Neuronal stem cell (in vitro differentiated cells): Measurements from ENCODE around the gene CACTIN.

Source experiments
- DNase-seq: peaks from one replicate; pipeline ENCODE4 v3.0.0-alpha.2; 2013; ENCODE audit warnings: low spot score
- H2AFZ ChIP-seq: one replicate; pipeline ENCODE4 v1.6.1; 2013; ENCODE audit warnings: mild to moderate bottlenecking, low read length, inconsistent platforms
- H2AK5ac ChIP-seq: 2 replicates; pipeline ENCODE4 v1.6.1; 2013; ENCODE audit warnings: low read depth, mild to moderate bottlenecking, inconsistent platforms, low read length, moderate library complexity, mixed read lengths
- H2BK120ac ChIP-seq: 2 replicates; pipeline ENCODE4 v1.6.1; 2013; ENCODE audit warnings: low read depth, mild to moderate bottlenecking, inconsistent platforms, low read length, moderate library complexity, mixed read lengths
- H2BK12ac ChIP-seq: one replicate; pipeline ENCODE4 v1.6.1; 2013; ENCODE audit warnings: low read length, inconsistent platforms
- H2BK15ac ChIP-seq: 2 replicates; pipeline ENCODE4 v1.6.1; 2013; ENCODE audit warnings: mild to moderate bottlenecking, low read length, inconsistent platforms, mixed read lengths
- H2BK5ac ChIP-seq: one replicate; pipeline ENCODE4 v1.6.1; 2013; ENCODE audit warnings: inconsistent platforms, mild to moderate bottlenecking, low read length, moderate library complexity
- H3K14ac ChIP-seq: one replicate; pipeline ENCODE4 v1.6.1; 2013; ENCODE audit warnings: low read length, inconsistent platforms
- H3K18ac ChIP-seq: 2 replicates; pipeline ENCODE4 v1.6.1; 2013; ENCODE audit warnings: low read length, inconsistent platforms
- H3K23ac ChIP-seq: 2 replicates; pipeline ENCODE4 v1.6.1; 2013; ENCODE audit warnings: low read depth, mild to moderate bottlenecking, mixed read lengths, low read length, inconsistent platforms; ENCODE audit not compliant: poor library complexity
- H3K27ac ChIP-seq: replicated peaks from 3 replicates; pipeline ENCODE4 v1.5.1; 2013; ENCODE audit warnings: low read length, inconsistent platforms
- H3K27me3 ChIP-seq, 3 experiments: 2 replicates each; pipeline ENCODE4 v1.6.1; 2013; ENCODE audit warnings: low read length in 3 of 3, mild to moderate bottlenecking in 2 of 3, inconsistent platforms in 1 of 3, low read depth in 1 of 3, mixed read lengths in 1 of 3, moderate library complexity in 1 of 3; ENCODE audit not compliant: control insufficient read depth in 3 of 3, insufficient read depth in 3 of 3
- H3K36me3 ChIP-seq, 2 donors: replicated peaks in 1 of 2; 2 replicates each; pipeline ENCODE4 v1.6.1; 2013; ENCODE audit warnings: low read length in 2 of 2; ENCODE audit not compliant: control insufficient read depth in 2 of 2, insufficient read depth in 2 of 2
- H3K4ac ChIP-seq: 2 replicates; pipeline ENCODE4 v1.6.1; 2013; ENCODE audit warnings: inconsistent platforms, mild to moderate bottlenecking, low read length, moderate library complexity
- H3K4me1 ChIP-seq, 2 donors: 1 replicate in 1 of 2; 2 replicates in 1 of 2; pipeline ENCODE4 v1.6.1; 2013; ENCODE audit warnings: low read length in 2 of 2, low read depth in 1 of 2; ENCODE audit not compliant: control insufficient read depth in 2 of 2, insufficient read depth in 1 of 2
- H3K4me2 ChIP-seq: one replicate; pipeline ENCODE4 v1.6.1; 2013; ENCODE audit warnings: mild to moderate bottlenecking, low read length, inconsistent platforms; ENCODE audit not compliant: insufficient read depth, poor library complexity, severe bottlenecking
- H3K4me3 ChIP-seq, 2 donors: 2 replicates each; pipeline ENCODE4 v1.5.1; 2013; ENCODE audit warnings: low read length in 2 of 2, mild to moderate bottlenecking in 2 of 2, inconsistent platforms in 1 of 2, moderate library complexity in 1 of 2
- H3K79me1 ChIP-seq: one replicate; pipeline ENCODE4 v1.6.1; 2013; ENCODE audit warnings: low read depth, mild to moderate bottlenecking, inconsistent platforms, low read length, moderate library complexity
- H3K9ac ChIP-seq: one replicate; pipeline ENCODE4 v1.6.1; 2013; ENCODE audit warnings: mild to moderate bottlenecking, low read depth, low read length, inconsistent platforms; ENCODE audit not compliant: poor library complexity
- H3K9me3 ChIP-seq, 2 donors: replicated peaks in 1 of 2; 2 replicates each; pipeline versions ENCODE3 to v1.6.1; 2013; ENCODE audit warnings: low read length in 2 of 2, mild to moderate bottlenecking in 2 of 2, inconsistent platforms in 1 of 2, low read depth in 1 of 2, mixed read lengths in 1 of 2, moderate library complexity in 1 of 2; ENCODE audit not compliant: control insufficient read depth in 2 of 2, insufficient read depth in 1 of 2
- H4K8ac ChIP-seq: one replicate; pipeline ENCODE4 v1.6.1; 2013; ENCODE audit warnings: low read depth, mild to moderate bottlenecking, inconsistent platforms, low read length, moderate library complexity
- H4K91ac ChIP-seq: one replicate; pipeline ENCODE4 v1.6.1; 2013; ENCODE audit warnings: low read length, low read depth, mild to moderate bottlenecking, inconsistent platforms; ENCODE audit not compliant: poor library complexity
- WGBS, 2 donors: extraction: QIAGEN DNeasy Blood & Tissue Kit; methylation state at CpG; one replicate each; pipeline ENCODE4 v1.1.7; 2013; ENCODE audit warnings: missing lambda C conversion rate in 2 of 2, mixed read lengths in 1 of 2; ENCODE audit not compliant: insufficient read length in 2 of 2, insufficient replicate concordance in 1 of 2; ENCODE audit errors: extremely low coverage in 2 of 2; 5-methylcytosine and 5-hydroxymethylcytosine counted together

Gene CACTIN

GRCh38 chr19:3670796-3671679 lies 44.4 kb upstream of the CACTIN start:
- peaks cover 30% of the 10 kb centered on the region for H3K79me1 ChIP-seq
- no CpG with 5 or more reads among the region's 45 CpGs for WGBS, 2 donors
- H3K9ac ChIP-seq: peak overlapping the region; percentile 44
- H2AFZ ChIP-seq: no peak overlapping the region
- H3K14ac ChIP-seq: no peak overlapping the region
- H2BK120ac ChIP-seq: peak overlapping the region; percentile 91
- peaks cover 3 to 8% of the 10 kb centered on the region in 2 donors for H3K36me3 ChIP-seq
- no peak overlapping the region for H4K91ac ChIP-seq
- H3K4me1 ChIP-seq: peaks cover 42 to 47% of the 10 kb centered on the region in 2 donors
- peak overlapping the region; percentile 43 for H4K8ac ChIP-seq
- peak overlapping the region; percentile 95 for H2BK5ac ChIP-seq
- no peak for DNase-seq
- H2BK15ac ChIP-seq: peak overlapping the region; percentile 58
- peak overlapping the region; percentile 94 for H2AK5ac ChIP-seq
- H3K27me3 ChIP-seq: no peaks in the 10 kb centered on the region
- H3K4ac ChIP-seq: no peak overlapping the region
- no peak overlapping the region for H3K4me3 ChIP-seq
- peak overlapping the region; percentile 95 for H3K23ac ChIP-seq
- peaks cover 0 to 2% of the 10 kb centered on the region in 2 donors for H3K9me3 ChIP-seq
- peak overlapping the region; percentile 12 for H2BK12ac ChIP-seq
- H3K18ac ChIP-seq: peak overlapping the region; percentile 44
- H3K27ac ChIP-seq: peak overlapping the region; percentile 43
- no peak overlapping the region for H3K4me2 ChIP-seq

GRCh38 chr19:3669947-3670795 lies 43.6 kb upstream of the CACTIN start:
- Histone ChIP-seq H4K8ac (no peak overlapping the region), H3K79me1 (peaks cover 32% of the 10 kb centered on the region), H3K23ac (peak overlapping the region; percentile 95), H3K4me2 (no peak overlapping the region), H3K9ac (peak overlapping the region; percentile 60), H3K27me3 (no peaks in the 10 kb centered on the region), H2AFZ (no peak overlapping the region), H4K91ac (no peak overlapping the region), H2BK5ac (peak overlapping the region; percentile 95), H2AK5ac (peak overlapping the region; percentile 94), H3K4me1 (peaks cover 42 to 47% of the 10 kb centered on the region in 2 donors), H3K27ac (peak overlapping the region; percentile 49), H3K14ac (no peak overlapping the region), H2BK12ac (no peak overlapping the region), H3K18ac (peak overlapping the region; percentile 83), H3K9me3 (peaks cover 0 to 2% of the 10 kb centered on the region in 2 donors), H2BK15ac (peak overlapping the region; percentile 58), H3K4me3 (no peak overlapping the region), H3K36me3 (peaks cover 3 to 11% of the 10 kb centered on the region in 2 donors), H3K4ac (no peak overlapping the region), H2BK120ac (peak overlapping the region; percentile 91)
- DNase-seq: no peak
- no CpG with 5 or more reads among the region's 33 CpGs for WGBS, 2 donors

- peak overlapping the region; percentile 69 for H2BK15ac ChIP-seq
- H3K18ac ChIP-seq: peak overlapping the region; percentile 87
- WGBS, 2 donors: no CpG with 5 or more reads among the region's 39 CpGs
- no peak overlapping the region for H4K8ac ChIP-seq
- H2AK5ac ChIP-seq: peak overlapping the region; percentile 83
- H3K9ac ChIP-seq: peak overlapping the region; percentile 70
- no peak overlapping the region for H2AFZ ChIP-seq
- peak overlapping the region; percentile 95 for H2BK5ac ChIP-seq
- peak overlapping the region; percentile 2 for H3K4me2 ChIP-seq
- peaks cover 32% of the 10 kb centered on the region for H3K79me1 ChIP-seq
- H3K4me1 ChIP-seq: peaks cover 42 to 47% of the 10 kb centered on the region in 2 donors
- H4K91ac ChIP-seq: no peak overlapping the region
- peak overlapping the region; percentile 24 for H3K27ac ChIP-seq
- no peak overlapping the region for H3K4me3 ChIP-seq
- H3K36me3 ChIP-seq: peaks cover 10 to 19% of the 10 kb centered on the region in 2 donors
- no peak overlapping the region for H2BK120ac ChIP-seq
- no peaks in the 10 kb centered on the region for H3K27me3 ChIP-seq
- peak overlapping the region; percentile 80 for H3K23ac ChIP-seq
- no peak for DNase-seq
- peaks cover 0 to 2% of the 10 kb centered on the region in 2 donors for H3K9me3 ChIP-seq
- H2BK12ac ChIP-seq: peak overlapping the region; percentile 73
- H3K14ac ChIP-seq: peak overlapping the region; percentile 97
- H3K4ac ChIP-seq: peak overlapping the region; percentile 84
These were observed 42.7 kb upstream of the CACTIN start for GRCh38 chr19:3669082-3669946.
